GM19468 (cell line): ENCODE measurements around the gene ARHGAP42.

Experiments
- ATAC-seq: cut with Tn5 transposase; IDR thresholded peaks from one replicate; pipeline ENCODE4 v1.9.1; 2021; ENCODE audit warnings: mild to moderate bottlenecking, moderate library complexity, moderate number of reproducible peaks; ENCODE audit not compliant: unreplicated experiment; ENCODE audit errors: extremely low read depth

Gene ARHGAP42

DNA sequence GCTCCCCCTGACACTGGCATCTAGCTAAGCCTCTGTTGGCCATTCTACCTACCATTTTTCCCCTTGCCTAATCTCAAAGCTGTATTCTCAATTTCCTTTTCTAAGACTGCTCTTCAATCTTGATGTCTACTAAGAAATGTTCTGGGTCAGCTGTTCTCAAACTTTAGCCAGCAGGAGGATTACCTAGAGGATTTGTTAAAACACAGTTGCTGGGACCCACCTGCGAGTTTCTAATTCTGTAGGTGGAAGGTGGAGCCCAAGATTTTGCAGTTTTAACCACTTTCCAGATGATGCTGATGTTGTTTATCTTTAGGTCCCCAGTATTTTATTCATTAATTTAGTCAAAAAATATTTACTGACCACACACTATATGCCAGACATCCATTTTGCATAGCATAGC, 9.3 kb upstream of the ARHGAP42 start:
- ATAC-seq = no peak

DNA sequence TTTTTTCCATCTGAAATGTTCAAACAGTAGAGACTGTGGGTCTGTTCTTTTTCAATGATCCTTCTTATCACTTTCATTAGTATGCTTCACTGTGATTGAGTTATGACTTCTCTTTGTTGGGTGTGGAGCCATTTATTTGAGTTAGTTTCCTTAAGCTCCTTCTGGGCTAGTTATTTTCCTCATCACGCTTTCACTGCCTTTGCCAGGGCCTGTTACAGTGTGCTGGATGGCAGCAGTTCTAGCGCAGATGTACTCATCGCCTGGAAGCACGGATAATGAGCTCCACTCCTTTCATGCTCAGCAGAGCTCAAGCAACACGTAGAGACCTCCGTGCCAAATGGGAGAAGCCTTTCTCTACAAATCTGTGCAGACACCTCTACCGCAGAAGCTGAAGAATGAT, 7.0 kb upstream of the ARHGAP42 start:
- ATAC-seq = no peak

DNA sequence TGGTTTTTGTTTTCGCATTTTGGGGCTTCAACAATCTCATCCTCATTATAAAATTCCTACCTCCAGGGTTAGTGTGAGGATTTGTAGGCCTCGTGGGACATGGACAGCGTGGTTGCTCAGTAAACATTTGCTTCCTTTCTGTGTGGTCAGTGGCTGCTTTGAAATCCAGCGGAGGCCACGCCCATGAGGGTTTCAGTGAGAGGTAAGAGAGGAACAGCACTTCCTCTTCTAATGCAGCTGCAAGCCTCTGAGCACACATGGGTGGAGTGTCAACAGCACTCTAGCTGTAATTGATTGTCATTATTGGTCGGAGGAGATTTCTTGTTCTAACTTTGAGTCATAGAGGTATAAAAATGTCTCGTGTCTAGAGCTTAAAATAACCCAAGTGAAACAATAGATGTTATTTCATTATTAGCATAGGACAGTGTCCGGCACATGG, 6.0 kb upstream of the ARHGAP42 start:
- ATAC-seq = peak; percentile 99

DNA sequence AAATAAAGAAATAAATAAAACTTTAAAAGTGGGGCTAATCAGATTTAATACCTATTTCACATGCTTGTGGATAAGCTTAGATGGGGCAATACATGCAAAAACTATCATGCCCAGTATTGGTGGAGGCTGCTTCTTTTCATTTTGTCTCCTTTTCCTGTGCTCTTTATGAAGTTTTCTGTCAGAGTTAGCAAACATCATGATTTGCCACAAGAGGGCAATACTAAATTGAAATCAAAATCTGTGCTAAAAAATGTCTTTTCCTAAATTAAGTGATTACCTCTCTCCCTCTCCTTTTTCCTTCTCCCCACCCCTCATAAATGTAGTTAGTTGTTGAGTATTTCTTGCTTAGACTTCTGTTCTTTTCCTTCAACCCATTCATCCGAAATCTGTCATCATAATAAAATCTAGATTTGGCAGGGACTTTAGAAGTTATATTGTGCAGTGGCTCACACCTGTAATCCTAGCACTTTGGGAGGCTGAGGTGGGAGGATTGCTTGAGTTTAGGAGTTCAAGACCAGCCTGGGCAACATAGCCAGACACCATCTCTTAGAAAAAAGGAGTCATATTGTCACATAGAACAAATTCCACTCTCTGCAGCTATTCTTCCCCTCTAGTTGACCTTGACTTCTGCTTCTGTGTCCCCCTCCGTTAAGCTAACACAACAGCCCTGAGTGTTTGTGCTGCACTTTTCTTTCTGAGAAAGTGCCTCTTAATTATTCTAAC, 4.7 kb upstream of the ARHGAP42 start:
- no peak for ATAC-seq

DNA sequence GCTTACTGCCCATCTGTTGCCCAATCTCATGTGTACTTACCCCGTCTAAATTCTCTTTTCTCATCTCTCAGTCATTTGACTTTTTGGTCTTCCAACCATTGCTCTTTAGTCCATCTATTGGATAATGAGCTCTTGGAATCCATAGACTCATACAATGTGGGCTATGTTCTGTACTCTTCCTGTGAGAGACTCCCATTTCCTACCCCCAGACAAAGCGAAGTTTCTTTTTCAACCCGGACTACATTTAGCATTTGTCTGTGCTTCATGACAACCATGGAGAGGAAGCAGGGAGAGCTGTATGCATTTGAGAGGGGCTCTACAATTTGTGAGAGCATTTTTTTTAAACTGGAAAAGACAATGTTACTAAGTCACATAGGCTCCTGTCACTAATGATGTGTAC, 4.0 kb upstream of the ARHGAP42 start:
- no peak for ATAC-seq

DNA sequence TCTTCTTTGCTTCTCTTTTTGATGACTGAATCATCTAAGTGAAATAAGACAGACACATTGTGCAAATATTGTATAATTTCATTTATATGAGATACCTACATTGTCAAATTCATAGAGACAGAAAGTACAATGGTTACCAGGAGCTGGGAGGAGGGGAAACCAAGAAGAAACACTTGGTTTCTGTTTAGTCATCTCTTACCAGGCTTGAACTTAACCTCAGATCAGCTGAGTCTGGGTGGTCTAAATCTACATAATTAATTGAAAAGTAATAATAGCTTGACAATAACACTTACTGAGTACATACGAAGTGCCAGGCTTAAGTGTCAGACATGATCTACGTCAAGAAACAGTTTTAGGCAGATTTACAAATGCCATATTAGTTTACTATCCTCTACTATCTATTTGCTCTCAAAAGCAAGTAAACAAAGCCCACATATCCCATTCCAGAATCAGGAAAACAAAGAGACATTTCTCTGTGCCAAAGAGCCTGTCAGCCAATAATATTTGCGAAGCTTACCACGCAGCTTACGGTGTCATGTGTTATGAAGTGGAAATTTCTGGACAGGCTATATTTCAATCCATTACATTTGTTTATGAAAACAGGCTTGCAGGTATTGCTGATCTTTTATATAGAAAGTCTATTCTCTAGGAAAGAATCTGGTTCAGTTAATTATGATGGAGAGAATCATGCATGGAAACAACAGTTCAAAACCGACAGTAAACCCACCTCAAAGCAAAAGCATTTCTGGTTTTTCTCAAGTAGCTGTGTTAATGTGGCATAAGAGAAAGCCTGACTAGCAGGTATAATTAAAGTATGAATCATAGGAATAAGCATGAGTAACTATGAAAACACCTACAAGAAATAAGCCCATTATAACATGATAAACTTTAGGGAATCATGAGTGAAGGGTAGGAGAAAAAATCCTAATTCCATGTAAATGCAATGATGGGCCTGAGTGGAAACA, 2.7 kb upstream of the ARHGAP42 start:
- no peak for ATAC-seq

DNA sequence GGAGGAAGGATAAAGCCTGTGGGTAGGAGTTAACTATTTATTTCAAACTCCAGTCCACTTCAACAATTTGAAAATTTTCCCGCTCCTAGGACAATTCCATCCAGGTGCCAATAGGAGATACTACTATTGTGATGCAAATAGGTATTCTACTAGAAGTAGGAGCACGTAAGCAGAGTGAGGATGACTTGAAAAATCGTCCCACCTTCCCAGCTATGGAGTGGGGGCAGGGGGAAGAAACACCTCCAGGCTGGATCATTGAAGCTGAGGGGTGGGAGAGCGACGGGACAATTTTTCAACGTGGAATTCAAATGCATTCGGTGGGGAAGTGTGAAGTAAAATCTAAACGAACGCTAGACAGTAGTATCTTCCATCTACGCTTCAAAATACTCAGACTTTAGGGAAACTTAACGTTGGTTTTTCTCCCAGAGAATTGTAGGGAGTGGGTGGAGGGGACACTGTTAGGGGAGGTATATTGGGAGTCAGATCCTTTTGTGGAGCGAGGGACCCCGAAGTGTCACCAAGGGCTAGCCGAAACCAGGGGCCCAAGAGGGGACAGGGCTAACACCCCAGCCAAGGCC, 523 bp upstream of the ARHGAP42 start:
- ATAC-seq = no peak

DNA sequence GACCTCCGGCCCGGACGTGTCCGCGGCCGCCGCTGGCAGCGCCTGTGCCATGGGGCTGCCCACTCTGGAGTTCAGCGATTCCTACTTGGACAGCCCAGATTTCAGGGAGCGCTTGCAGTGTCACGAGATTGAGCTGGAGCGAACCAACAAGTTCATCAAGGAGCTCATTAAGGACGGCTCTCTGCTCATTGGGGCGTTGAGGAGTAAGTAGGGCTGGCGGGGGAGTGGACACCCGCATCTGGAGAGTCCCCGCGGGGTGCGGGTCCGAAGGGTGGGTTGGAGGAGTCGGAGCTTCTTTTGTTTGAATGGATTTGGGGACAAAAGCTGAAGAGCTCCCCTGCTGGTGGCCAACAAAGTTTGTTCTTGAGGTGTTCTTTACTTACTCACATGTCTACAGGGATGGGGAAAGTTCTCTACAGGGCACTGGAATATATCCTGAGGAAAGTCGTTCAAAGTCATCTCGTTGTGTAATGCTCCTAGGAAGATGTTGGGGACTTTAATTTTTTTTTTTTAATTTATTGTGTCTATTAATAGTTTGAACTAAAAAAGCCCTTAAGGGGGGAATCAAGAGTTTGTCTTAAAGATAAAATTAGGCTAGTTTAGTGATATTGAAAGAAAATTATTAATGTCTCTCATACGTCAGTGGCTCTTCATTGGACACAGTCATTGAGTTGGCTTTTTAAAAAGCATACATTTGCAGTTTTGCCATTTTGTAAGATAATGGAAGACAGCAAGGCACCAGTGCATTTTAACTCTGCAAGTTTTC, 725 bp downstream of the ARHGAP42 start:
- peak; percentile 40 for ATAC-seq

DNA sequence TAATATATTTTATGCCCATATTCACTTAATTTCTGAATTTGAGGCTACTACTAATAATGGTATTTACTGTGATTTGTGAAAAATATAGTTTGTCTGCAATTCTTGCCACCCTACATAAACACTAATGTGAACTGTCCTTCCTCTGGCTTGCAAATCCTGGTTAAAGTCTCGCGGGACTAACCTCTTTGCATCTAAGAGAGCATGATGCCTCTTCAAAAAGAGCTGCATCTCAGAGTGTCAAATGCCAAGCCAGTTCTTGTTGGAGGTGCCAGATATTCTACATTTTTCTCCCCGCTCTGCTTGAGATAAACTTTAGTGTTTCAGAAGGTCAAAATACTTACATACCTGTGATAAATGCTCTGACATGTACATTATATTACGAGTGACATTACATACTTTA, 2.1 kb downstream of the ARHGAP42 start:
- no peak for ATAC-seq

DNA sequence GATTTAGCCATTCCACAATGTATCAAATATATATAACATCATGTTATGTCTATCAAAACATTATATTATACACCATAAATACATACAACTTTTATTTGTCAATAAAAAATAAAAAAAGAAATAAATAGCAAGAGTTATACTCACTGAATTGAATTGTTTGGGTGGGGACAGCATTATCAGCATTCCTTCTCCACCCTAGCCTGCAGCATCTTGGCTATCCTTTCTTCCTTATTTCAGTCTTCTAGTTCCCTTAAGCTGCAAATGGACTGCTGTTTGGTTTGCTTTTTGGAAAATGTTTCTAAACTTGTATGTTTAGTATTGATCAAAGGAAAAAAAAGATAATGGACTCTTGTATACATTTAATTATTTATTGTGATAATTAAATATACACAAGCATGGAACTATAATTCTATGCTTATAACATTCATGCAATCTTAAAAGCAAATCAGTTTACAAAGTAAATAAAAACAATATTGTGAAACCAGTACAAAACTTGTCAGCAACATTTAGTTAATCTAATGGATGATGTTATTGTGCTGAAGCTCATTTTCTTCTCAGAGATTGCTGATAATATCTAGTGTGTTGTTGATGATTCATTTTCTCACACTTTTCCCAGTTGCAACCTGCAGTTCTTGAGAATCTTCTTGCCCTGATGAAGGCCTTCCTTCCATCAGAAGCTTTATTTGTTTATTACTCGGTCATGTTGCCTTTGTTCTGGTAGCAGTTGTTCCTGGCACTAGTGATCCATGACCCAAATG, 5.0 kb downstream of the ARHGAP42 start:
- no peak for ATAC-seq

DNA sequence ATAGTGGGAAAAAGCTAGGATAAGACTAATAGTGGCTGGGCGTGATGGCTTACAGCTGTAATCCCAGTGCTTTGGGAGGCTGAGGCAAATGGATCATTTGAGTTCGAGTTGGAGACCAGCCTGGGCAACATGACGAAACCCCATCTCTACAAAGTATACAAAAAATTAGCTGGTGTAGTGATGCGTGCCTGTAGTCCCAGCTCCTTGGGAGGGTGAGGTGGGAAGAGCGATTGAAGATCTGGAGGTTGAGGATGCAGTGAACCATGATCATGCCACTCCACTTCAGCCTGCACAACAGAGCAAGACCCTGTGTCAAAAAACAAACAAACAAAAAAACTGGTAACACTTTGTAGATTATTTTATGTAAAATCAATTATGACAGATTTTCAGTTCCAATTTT, 8.8 kb downstream of the ARHGAP42 start:
- ATAC-seq = no peak

DNA sequence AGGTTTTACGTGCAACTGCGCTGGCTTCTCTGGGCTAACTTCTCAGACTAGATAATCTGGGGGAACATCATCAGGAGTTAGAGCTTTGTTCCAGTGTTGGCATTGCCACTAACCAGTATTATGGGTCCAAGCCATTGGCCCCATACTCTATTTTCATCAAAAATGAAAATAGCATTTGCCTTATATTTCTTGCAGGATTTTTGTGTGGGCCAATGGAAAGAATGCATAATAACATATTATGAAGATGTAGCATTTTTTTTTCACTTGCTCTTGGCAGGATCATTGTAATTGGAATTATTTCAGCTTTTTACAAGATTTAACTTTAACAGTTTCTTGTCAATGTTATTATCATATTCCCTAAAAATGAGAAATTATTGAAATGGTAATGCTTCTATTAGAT, 16.1 kb downstream of the ARHGAP42 start:
- ATAC-seq = no peak

DNA sequence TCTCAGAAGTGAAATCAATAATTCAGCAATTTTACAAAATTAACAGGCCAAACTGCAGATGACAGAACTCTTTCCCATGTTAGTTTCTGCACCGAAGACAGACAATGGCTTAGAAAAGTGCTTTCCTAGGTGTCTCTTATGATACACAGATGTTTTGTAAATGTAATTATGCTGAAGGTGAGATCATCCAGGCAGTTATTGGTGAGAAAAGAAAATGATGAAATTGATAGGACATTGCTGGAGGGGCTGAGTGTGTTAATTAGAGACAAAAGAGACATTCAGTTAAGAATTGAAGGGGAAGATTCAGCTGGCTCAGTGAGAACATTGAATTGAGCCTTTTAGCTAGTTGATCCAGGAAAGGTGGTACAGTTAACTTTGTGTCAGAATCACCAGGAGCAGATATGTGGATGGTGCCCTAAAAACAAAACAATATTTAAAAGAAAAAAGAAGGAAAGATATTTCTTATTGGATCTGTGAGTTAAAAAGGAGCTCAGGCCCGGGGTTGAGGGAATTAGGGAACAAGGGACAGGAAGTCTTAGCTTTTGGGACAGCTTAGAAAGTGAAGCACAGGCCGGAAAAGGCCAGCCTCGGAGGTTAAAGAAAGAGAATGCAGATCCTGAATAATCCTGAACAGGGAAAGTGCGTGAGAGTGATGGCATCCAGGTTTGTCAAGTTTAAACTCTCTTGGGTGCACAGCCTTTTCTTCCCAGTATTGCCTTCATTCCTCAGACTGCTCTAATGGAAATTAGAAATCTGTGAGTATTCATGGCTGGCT, 16.9 kb downstream of the ARHGAP42 start:
- no peak for ATAC-seq

DNA sequence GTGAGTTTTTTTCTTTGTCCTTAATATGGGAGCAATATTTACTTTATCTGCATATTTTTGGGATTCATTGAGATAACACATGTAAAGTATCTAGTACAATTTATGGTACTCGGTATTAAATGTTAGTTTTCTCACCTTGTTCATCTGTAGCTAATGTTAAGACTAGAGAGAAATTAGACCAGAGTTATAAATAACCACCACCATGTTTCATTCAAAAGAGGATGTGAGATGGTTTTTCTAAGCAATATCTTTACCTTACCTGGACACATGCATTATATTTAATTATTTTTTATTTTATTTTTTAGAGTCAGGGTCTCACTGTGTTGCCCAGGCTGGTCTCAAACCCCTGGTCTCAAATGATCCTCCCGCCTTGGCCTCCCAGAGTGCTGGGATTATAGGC, 18.4 kb downstream of the ARHGAP42 start:
- ATAC-seq = no peak

DNA sequence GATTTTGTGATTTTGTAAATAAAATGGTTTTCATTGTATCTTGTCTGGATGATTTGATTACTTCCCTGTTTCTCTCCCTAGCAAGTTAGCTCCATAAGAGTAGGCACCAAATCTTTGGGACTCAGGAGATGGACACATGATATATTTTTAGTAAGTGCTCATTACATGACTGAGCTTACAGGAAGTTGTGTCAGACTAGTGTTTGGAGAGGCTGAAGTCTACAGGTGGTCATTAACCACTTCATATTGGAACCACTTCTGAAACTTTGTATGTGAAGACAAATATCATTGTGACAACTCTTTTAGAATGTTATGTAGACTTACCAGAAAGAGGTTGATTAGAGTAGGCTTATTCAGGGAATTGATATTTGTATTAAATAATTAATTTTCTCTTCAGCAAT, 19.1 kb downstream of the ARHGAP42 start:
- ATAC-seq = peak; percentile 55

DNA sequence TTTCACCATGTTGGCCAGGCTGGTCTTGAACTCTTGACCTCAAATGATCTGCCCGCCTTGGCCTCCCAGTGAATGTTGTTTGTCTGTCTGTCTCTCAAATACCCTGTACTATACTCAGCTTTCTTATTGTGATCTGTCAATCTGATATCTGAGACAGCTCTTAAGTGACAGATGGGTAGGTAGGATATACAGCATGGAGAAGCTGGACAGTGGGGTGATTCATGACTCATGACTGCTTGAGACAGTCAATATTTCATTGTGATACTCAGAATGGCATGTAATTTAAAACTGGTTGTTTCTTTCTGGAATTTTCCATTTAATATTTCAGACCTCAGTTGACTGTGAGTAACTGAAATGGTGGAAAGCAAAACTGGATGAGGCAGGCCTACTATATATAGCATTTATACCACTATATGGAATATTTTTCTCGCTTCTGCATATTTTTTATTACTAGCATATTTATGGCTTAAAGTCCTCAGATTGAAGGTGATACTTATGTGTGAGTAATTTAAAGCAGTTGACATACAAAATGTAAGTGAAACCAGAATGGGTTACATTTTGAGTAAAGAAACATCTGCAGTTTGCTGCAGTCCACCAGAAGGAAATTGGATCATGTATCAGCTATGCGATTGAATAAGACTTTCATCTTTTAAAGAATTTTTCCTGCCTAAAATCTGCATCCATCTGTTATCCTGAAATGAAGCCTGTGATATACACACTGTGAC, 22.3 kb downstream of the ARHGAP42 start:
- ATAC-seq = no peak

DNA sequence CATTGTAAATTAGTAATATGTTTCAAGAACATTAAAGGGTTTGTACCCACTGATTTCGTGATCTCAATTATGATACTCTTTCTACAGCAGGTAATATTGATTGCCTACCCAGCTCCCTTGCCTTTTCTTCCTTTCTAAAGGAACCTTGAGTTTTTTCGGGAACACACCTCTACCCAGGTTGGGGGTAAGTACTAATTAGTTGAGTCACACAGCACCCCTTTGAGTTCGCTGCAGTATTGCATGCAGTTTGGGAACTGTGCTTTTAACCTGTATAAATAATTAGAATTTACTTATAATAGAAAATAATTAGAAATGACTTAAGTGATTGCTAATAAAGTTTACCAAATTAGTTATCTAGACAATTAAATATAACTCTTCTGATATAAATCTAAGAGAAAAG, 24.9 kb downstream of the ARHGAP42 start:
- ATAC-seq = no peak

DNA sequence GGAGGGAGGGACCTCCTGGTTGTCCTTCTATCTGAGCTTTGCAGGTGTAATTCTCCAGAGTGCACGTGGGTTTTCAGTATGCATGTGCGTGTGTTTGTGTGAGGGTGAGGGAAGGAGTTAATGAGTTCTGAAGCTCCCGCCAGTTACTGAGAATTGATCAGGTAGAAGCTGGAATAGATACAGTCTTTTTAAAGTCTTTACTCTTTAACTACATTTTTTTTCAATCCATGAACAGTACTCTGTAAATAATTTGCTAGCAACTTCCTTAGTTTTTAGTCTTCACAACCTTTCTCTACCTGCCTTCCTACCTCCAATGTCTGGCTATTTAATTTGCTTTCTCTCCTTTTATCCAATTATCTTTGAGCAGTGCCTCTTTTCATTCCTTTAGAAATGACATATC, 25.5 kb downstream of the ARHGAP42 start:
- no peak for ATAC-seq
